ENCODE results near the gene RSAD1.

Gene RSAD1

DNA sequence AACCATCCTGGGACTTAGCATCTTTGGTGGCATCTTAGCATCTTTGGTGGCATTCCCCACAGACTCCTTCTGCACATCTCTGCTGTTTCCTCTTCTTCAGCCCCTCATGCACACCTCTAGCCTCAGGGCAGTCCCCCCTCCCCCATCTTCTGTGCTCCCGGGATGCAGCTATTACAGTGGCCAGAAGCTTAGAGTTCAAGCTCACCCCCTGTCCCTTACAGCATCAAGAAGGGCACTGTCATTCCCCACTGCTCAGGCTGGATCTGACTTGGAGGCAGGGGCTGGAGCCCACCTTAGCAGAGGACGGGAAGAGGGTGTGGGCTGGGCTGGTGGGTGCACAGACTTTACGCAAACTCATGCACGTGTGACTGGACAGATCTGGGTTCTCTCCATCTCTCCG, 54.5 kb downstream of the RSAD1 start:
- Histone ChIP-seq H3K27me3 (ENCODE audit: low read length) (no peaks in the 10 kb centered on the region), H3K9me2 (replicated peaks; ENCODE audit: insufficient read depth, low read length) (no peaks in the 10 kb centered on the region), H3K27ac (ENCODE audit: low read depth, low read length) (no peak overlapping the region), H3K79me2 (ENCODE audit: insufficient read depth, low read length) (no peaks in the 10 kb centered on the region), H3F3A (ENCODE audit: insufficient read depth) (no peaks in the 10 kb centered on the region), H2AFZ (ENCODE audit: low read depth, low read length, severe bottlenecking) (no peak overlapping the region), H3K9me3 (ENCODE audit: insufficient read depth, low read length) (no peaks in the 10 kb centered on the region), H4K20me1 (ENCODE audit: low read depth, low read length) (no peaks in the 10 kb centered on the region), H3K4me3 (ENCODE audit: insufficient read depth, low read length, poor library complexity, severe bottlenecking) (no peak overlapping the region), H3K4me2 (ENCODE audit: low read depth, low read length, poor library complexity, severe bottlenecking) (no peak overlapping the region), H3K9ac (ENCODE audit: low read length) (no peak overlapping the region), H3K36me3 (ENCODE audit: low read length) (no peaks in the 10 kb centered on the region)
- TF ChIP-seq, protein P1, sequence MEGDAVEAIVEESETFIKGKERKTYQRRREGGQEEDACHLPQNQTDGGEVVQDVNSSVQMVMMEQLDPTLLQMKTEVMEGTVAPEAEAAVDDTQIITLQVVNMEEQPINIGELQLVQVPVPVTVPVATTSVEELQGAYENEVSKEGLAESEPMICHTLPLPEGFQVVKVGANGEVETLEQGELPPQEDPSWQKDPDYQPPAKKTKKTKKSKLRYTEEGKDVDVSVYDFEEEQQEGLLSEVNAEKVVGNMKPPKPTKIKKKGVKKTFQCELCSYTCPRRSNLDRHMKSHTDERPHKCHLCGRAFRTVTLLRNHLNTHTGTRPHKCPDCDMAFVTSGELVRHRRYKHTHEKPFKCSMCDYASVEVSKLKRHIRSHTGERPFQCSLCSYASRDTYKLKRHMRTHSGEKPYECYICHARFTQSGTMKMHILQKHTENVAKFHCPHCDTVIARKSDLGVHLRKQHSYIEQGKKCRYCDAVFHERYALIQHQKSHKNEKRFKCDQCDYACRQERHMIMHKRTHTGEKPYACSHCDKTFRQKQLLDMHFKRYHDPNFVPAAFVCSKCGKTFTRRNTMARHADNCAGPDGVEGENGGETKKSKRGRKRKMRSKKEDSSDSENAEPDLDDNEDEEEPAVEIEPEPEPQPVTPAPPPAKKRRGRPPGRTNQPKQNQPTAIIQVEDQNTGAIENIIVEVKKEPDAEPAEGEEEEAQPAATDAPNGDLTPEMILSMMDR (IDR thresholded peaks at IDR 0.05; ENCODE audit: insufficient read depth, low read length, poor library complexity, severe bottlenecking): no peak
- TF ChIP-seq EZH2phosphoT487 (conservative IDR thresholded peaks at IDR 0.05; ENCODE audit: low read length): no peak

DNA sequence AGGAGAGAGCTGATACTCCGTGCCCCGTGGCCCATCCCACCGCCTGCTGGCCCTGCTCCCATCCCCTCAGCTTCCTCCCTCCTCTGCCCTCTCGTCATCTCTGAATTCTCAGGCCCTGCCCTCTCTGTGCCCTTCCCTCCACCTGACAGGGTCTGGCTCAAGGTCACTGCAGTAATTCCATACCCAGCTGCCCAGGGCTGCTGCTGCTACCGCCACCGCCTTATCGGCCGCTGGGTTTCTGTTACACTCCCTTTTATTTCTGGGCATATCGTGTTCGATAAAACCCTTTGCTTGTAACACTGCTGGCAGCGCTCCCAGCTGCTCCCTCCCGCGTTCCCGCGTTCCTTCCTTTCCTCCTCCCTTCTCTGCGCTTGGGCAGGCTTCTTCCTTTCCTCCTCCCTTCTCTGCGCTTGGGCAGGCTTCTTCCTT, 55.1 kb downstream of the RSAD1 start:
- TF ChIP-seq EZH2phosphoT487 (conservative IDR thresholded peaks at IDR 0.05; ENCODE audit: low read length): no peak
- TF ChIP-seq, protein P1 (IDR thresholded peaks at IDR 0.05; ENCODE audit: insufficient read depth, low read length, poor library complexity, severe bottlenecking): no peak
- Histone ChIP-seq H3K36me3 (ENCODE audit: low read length) (no peaks in the 10 kb centered on the region), H3K27me3 (ENCODE audit: low read length) (no peaks in the 10 kb centered on the region), H2AFZ (ENCODE audit: low read depth, low read length, severe bottlenecking) (no peak overlapping the region), H3K27ac (ENCODE audit: low read depth, low read length) (no peak overlapping the region), H3K9ac (ENCODE audit: low read length) (no peak overlapping the region), H3K9me3 (ENCODE audit: insufficient read depth, low read length) (no peaks in the 10 kb centered on the region), H3K4me2 (ENCODE audit: low read depth, low read length, poor library complexity, severe bottlenecking) (no peak overlapping the region), H4K20me1 (ENCODE audit: low read depth, low read length) (no peaks in the 10 kb centered on the region), H3K79me2 (ENCODE audit: insufficient read depth, low read length) (no peaks in the 10 kb centered on the region), H3K4me3 (ENCODE audit: insufficient read depth, low read length, poor library complexity, severe bottlenecking) (no peak overlapping the region), H3F3A (ENCODE audit: insufficient read depth) (no peaks in the 10 kb centered on the region), H3K9me2 (replicated peaks; ENCODE audit: insufficient read depth, low read length) (no peaks in the 10 kb centered on the region)

DNA sequence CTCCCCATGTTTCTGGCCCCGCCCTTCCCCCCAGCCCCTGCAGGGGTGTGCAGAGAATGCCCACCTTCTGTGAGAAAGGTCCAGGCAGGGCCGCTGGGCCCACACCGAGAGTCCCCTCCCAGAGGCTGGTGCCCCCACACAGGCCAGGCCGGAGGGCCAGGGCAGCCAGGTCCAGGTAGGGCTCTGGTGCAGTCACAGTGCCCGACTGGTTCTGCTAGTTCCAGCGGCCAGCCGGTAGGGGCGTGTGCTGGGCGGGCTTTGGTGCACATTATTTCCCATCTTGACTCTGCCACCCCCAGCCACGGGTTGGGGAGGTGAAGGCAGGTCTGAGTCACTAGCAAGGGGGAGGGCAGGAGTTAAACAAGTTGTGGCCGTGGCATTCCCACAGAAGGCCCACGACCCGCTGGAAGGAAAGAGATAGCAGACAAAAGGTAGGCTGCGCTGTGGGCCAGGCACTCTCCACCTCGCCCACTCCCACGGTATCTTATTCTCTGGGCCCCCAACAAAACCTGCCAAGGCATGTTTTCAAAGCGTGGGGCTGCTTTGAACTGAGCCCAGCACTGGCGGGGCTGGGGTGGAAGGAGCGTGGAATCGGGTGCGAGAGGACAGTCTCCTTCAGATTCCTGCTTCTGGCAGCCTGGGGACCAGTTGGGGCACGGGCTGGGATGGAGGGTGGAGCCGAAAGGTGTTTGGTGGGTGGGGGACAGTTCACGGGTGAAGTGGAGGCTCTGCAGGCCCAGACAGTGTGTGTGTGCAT, 55.7 kb downstream of the RSAD1 start:
- no peaks in the 10 kb centered on the region for H3F3A ChIP-seq (ENCODE audit: insufficient read depth)
- H3K9me2 ChIP-seq (replicated peaks; ENCODE audit: insufficient read depth, low read length): no peaks in the 10 kb centered on the region
- no peaks in the 10 kb centered on the region for H4K20me1 ChIP-seq (ENCODE audit: low read depth, low read length)
- H3K27me3 ChIP-seq (ENCODE audit: low read length): no peaks in the 10 kb centered on the region
- H3K4me2 ChIP-seq (ENCODE audit: low read depth, low read length, poor library complexity, severe bottlenecking): no peak overlapping the region
- H3K9me3 ChIP-seq (ENCODE audit: insufficient read depth, low read length): no peaks in the 10 kb centered on the region
- H3K36me3 ChIP-seq (ENCODE audit: low read length): no peaks in the 10 kb centered on the region
- TF ChIP-seq EZH2phosphoT487 (conservative IDR thresholded peaks at IDR 0.05; ENCODE audit: low read length): no peak
- TF ChIP-seq, protein P1 (IDR thresholded peaks at IDR 0.05; ENCODE audit: insufficient read depth, low read length, poor library complexity, severe bottlenecking): no peak
- no peak overlapping the region for H3K9ac ChIP-seq (ENCODE audit: low read length)
- no peak overlapping the region for H2AFZ ChIP-seq (ENCODE audit: low read depth, low read length, severe bottlenecking)
- H3K79me2 ChIP-seq (ENCODE audit: insufficient read depth, low read length): no peaks in the 10 kb centered on the region
- H3K4me3 ChIP-seq (ENCODE audit: insufficient read depth, low read length, poor library complexity, severe bottlenecking): no peak overlapping the region
- H3K27ac ChIP-seq (ENCODE audit: low read depth, low read length): no peak overlapping the region
